IMR-90 (cell line): ENCODE results near the gene FRY. TPM values are rescaled to one million over a fixed set of nuclear protein-coding genes. Genes with fewer than 3 reads are reported as not detected.

ENCODE experiments used
- ATAC-seq: fragments of 200-7000 bp; cut with Tn5 transposase; 2 replicates; pipeline ENCODE4 v1.9.1; 2020; ENCODE audit warnings: low read depth, mild to moderate bottlenecking, moderate library complexity
- BruUV-seq: library from RNA; stranded (reverse); fragments of 400-500 nt; replicated peaks from 2 replicates; lab custom pipeline; 2021; lab: Mats Ljungman, UMichigan
- CTCF ChIA-PET: fragments of 300-600 bp; formaldehyde crosslinking; extraction: SDS; loops from one replicate; lab custom pipeline; 2021; ENCODE audit warnings: antibody characterized with exemption; lab: Yijun Ruan, JAX
- POLR2A ChIA-PET: fragments of 300-600 bp; sonication (Branson Sonifier 250); formaldehyde crosslinking; loops from one replicate; lab custom pipeline; 2022; ENCODE audit warnings: antibody characterized with exemption; ENCODE audit not compliant: unreplicated experiment; lab: Charles Lee
- DNase-seq: peaks from one replicate; pipeline ENCODE4 v3.0.0; 2013
- H2AFZ ChIP-seq: replicated peaks from 2 replicates; pipeline ENCODE3; 2013; ENCODE audit warnings: low read length, mild to moderate bottlenecking; ENCODE audit not compliant: poor library complexity
- H2AK5ac ChIP-seq: 2 replicates; pipeline ENCODE4 v1.6.1; 2013; ENCODE audit warnings: low read depth, low read length, inconsistent platforms
- H2AK9ac ChIP-seq: replicated peaks from 2 replicates; pipeline ENCODE3; 2013; ENCODE audit warnings: mild to moderate bottlenecking, low read depth, low read length, moderate library complexity; ENCODE audit not compliant: poor library complexity
- H2BK120ac ChIP-seq: 2 replicates; pipeline ENCODE4 v1.6.1; 2013; ENCODE audit warnings: low read depth, low read length, inconsistent platforms
- H2BK15ac ChIP-seq: 3 replicates; pipeline ENCODE4 v1.6.1; 2013; ENCODE audit warnings: low read depth, low read length, inconsistent platforms
- H2BK20ac ChIP-seq: 2 replicates; pipeline ENCODE4 v1.6.1; 2013; ENCODE audit warnings: low read depth, mild to moderate bottlenecking, inconsistent platforms, low read length, moderate library complexity
- H2BK5ac ChIP-seq: 2 replicates; pipeline ENCODE4 v1.6.1; 2013; ENCODE audit warnings: mild to moderate bottlenecking, low read depth, low read length, inconsistent platforms; ENCODE audit not compliant: poor library complexity, severe bottlenecking
- H3K14ac ChIP-seq: replicated peaks from 2 replicates; pipeline ENCODE4 v1.6.1; 2013; ENCODE audit warnings: low read depth, low read length, inconsistent platforms
- H3K18ac ChIP-seq: 2 replicates; pipeline ENCODE4 v1.6.1; 2013; ENCODE audit warnings: low read depth, low read length, control low read depth
- H3K23ac ChIP-seq: 2 replicates; pipeline ENCODE4 v1.6.1; 2013; ENCODE audit warnings: low read depth, low read length, inconsistent platforms
- H3K27ac ChIP-seq: 2 replicates; pipeline ENCODE4 v1.5.1; 2013; ENCODE audit warnings: mild to moderate bottlenecking, control low read depth, low read length; ENCODE audit not compliant: insufficient read depth
- H3K27me3 ChIP-seq: 2 replicates; pipeline ENCODE4 v1.6.1; 2013; ENCODE audit warnings: low read length; ENCODE audit not compliant: control insufficient read depth, insufficient read depth
- H3K36me3 ChIP-seq: 2 replicates; pipeline ENCODE4 v1.6.1; 2013; ENCODE audit warnings: low read length, mixed read lengths; ENCODE audit not compliant: control insufficient read depth, insufficient read depth
- H3K4ac ChIP-seq: 2 replicates; pipeline ENCODE4 v1.6.1; 2013; ENCODE audit warnings: low read depth, low read length, inconsistent platforms
- H3K4me1 ChIP-seq: 2 replicates; pipeline ENCODE4 v1.6.1; 2013; ENCODE audit warnings: low read length, mixed read lengths; ENCODE audit not compliant: control insufficient read depth, insufficient read depth
- H3K4me2 ChIP-seq: 2 replicates; pipeline ENCODE4 v1.6.1; 2013; ENCODE audit warnings: low read depth, mild to moderate bottlenecking, control low read depth, low read length, moderate library complexity
- H3K4me3 ChIP-seq: 2 replicates; pipeline ENCODE4 v1.5.1; 2013; ENCODE audit warnings: low read depth, mild to moderate bottlenecking, control low read depth, low read length, moderate library complexity; ENCODE audit not compliant: insufficient read depth
- H3K56ac ChIP-seq: 2 replicates; pipeline ENCODE4 v1.6.1; 2013; ENCODE audit warnings: low read length, inconsistent platforms; ENCODE audit not compliant: insufficient read depth; ENCODE audit errors: extremely low read depth
- H3K79me1 ChIP-seq, 2 experiments: 2 replicates each; pipeline ENCODE4 v1.6.1; 2013; ENCODE audit warnings: low read length in 2 of 2, inconsistent platforms in 1 of 2, low read depth in 1 of 2
- H3K9ac ChIP-seq: 2 replicates; pipeline ENCODE4 v1.6.1; 2013; ENCODE audit warnings: low read depth, low read length, control low read depth
- H3K9me1 ChIP-seq: 2 replicates; pipeline ENCODE4 v1.6.1; 2013; ENCODE audit warnings: low read length, inconsistent platforms; ENCODE audit not compliant: insufficient read depth
- H3K9me3 ChIP-seq: 2 replicates; pipeline ENCODE4 v1.6.1; 2013; ENCODE audit warnings: low read length; ENCODE audit not compliant: control insufficient read depth, insufficient read depth
- H4K20me1 ChIP-seq: 2 replicates; pipeline ENCODE4 v1.6.1; 2013; ENCODE audit warnings: low read length, inconsistent platforms; ENCODE audit not compliant: insufficient read depth
- H4K5ac ChIP-seq: 2 replicates; pipeline ENCODE4 v1.6.1; 2013; ENCODE audit warnings: mild to moderate bottlenecking, low read depth, low read length, control low read depth
- H4K8ac ChIP-seq, 2 experiments: 2 replicates each; pipeline ENCODE4 v1.6.1; 2013; ENCODE audit warnings: low read depth in 2 of 2, low read length in 2 of 2, control low read depth in 1 of 2, inconsistent platforms in 1 of 2
- H4K91ac ChIP-seq: 2 replicates; pipeline ENCODE4 v1.6.1; 2013; ENCODE audit warnings: low read depth, low read length, inconsistent platforms; ENCODE audit not compliant: insufficient read depth
- CEBPB ChIP-seq: IDR thresholded peaks from 2 replicates; pipeline ENCODE4 v1.6.1; 2012; ENCODE audit warnings: low read depth, low read length, improper control_type of control experiment
- CTCF ChIP-seq: conservative IDR thresholded peaks from 2 replicates; pipeline ENCODE4 v1.5.1; 2012; ENCODE audit warnings: mild to moderate bottlenecking, low read depth, low read length, improper control_type of control experiment
- FOS ChIP-seq: fragments of 150-350 bp; IDR thresholded peaks from 2 replicates; pipeline ENCODE4 v1.6.1; 2016; ENCODE audit warnings: low read depth, low read length
- RAD21 ChIP-seq: IDR thresholded peaks from 2 replicates; pipeline ENCODE4 v1.6.1; 2012; ENCODE audit warnings: low read length, improper control_type of control experiment
- RFX5 ChIP-seq: IDR thresholded peaks from 2 replicates; pipeline ENCODE4 v1.8.0; 2012; ENCODE audit warnings: low read depth, mild to moderate bottlenecking, low read length, moderate library complexity
- WGBS, 2 experiments: methylation state at CpG; one replicate each; pipeline versions ENCODE4 v1.1.5 to v1.1.7; 2013; ENCODE audit warnings: missing lambda C conversion rate in 2 of 2; ENCODE audit not compliant: insufficient read length in 1 of 2; ENCODE audit errors: extremely low coverage in 2 of 2; 5-methylcytosine and 5-hydroxymethylcytosine counted together
- dilution Hi-C: fragments of 300-500 bp; cut with HindIII; formaldehyde crosslinking; loops from one replicate; pipeline ENCODE4 v1.14.3; 2018; ENCODE audit warnings: low sequenced_read_pairs; ENCODE audit not compliant: unreplicated experiment
- in situ Hi-C: fragments of 300-500 bp; cut with MboI; formaldehyde crosslinking; loops from 3 replicates; pipeline ENCODE4 v1.14.3; 2019; ENCODE audit warnings: low sequenced_read_pairs, inconsistent platforms, mixed read lengths
- intact Hi-C: fragments of 100-400 bp; cut with micrococcal nuclease; formaldehyde crosslinking; loops from 2 replicates; pipeline ENCODE4 v1.10.0; 2022
- polyA plus RNA-seq, 3 experiments: library from polyadenylated mRNA; depleted of rRNA; stranded (reverse); fragments of >200 nt; gene quantifications; 2 replicates each; pipeline ENCODE4 v1.2.3, GENCODE V29; 2012; ENCODE audit warnings: low replicate concordance in 1 of 3
- total RNA-seq: library from RNA; depleted of rRNA; stranded (reverse); fragments of >200 nt; gene quantifications from 2 replicates; pipeline ENCODE4 v1.2.3, GENCODE V29; 2012
- TF ChIP-seq, protein P1 (sequence below): fragments of 150-350 bp; IDR thresholded peaks from 2 replicates; pipeline ENCODE4 v1.6.1; 2016; ENCODE audit warnings: low read depth, mild to moderate bottlenecking, low read length, moderate library complexity, borderline replicate concordance
- TF ChIP-seq, protein P2 (sequence below): fragments of 150-350 bp; IDR thresholded peaks from 2 replicates; pipeline ENCODE4 v1.6.1; 2017; ENCODE audit warnings: mild to moderate bottlenecking, antibody characterized with exemption, low read length, low read depth

Gene FRY
- total and polyA plus RNA-seq, 2 of the 4 experiments (the other 2 are of a cell fraction) = 3.0 to 4.8 TPM

- Histone ChIP-seq H2AK5ac (no peak overlapping the region), H3K36me3 (no peaks in the 10 kb centered on the region), H3K4me2 (no peak overlapping the region), H2AK9ac (no peak overlapping the region), H3K56ac (no peak overlapping the region), H4K8ac (no peak overlapping the region), H2AFZ (no peak overlapping the region), H3K14ac (no peak overlapping the region), H4K20me1 (no peaks in the 10 kb centered on the region), H3K4ac (no peak overlapping the region), H3K9me3 (no peaks in the 10 kb centered on the region), H3K23ac (no peak overlapping the region), H4K91ac (no peak overlapping the region), H3K4me3 (no peak overlapping the region), H3K9me1 (no peaks in the 10 kb centered on the region), H2BK20ac (no peak overlapping the region), H2BK5ac (no peak overlapping the region), H3K27ac (no peak overlapping the region), H3K18ac (no peak overlapping the region), H3K27me3 (no peaks in the 10 kb centered on the region), H3K79me1 (no peaks in the 10 kb centered on the region), H4K5ac (no peak overlapping the region), H3K9ac (no peak overlapping the region), H2BK120ac (no peak overlapping the region), H3K4me1 (no peaks in the 10 kb centered on the region), H2BK15ac (no peak overlapping the region)
- dilution Hi-C loops = no loop called here
- TF ChIP-seq RAD21 (no peak), RFX5 (no peak), FOS (no peak), CTCF (no peak), CEBPB (no peak)
- TF ChIP-seq, protein P1, sequence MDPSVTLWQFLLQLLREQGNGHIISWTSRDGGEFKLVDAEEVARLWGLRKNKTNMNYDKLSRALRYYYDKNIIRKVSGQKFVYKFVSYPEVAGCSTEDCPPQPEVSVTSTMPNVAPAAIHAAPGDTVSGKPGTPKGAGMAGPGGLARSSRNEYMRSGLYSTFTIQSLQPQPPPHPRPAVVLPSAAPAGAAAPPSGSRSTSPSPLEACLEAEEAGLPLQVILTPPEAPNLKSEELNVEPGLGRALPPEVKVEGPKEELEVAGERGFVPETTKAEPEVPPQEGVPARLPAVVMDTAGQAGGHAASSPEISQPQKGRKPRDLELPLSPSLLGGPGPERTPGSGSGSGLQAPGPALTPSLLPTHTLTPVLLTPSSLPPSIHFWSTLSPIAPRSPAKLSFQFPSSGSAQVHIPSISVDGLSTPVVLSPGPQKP = no peak
- TF ChIP-seq, protein P2, sequence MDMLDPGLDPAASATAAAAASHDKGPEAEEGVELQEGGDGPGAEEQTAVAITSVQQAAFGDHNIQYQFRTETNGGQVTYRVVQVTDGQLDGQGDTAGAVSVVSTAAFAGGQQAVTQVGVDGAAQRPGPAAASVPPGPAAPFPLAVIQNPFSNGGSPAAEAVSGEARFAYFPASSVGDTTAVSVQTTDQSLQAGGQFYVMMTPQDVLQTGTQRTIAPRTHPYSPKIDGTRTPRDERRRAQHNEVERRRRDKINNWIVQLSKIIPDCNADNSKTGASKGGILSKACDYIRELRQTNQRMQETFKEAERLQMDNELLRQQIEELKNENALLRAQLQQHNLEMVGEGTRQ = no peak
- in situ Hi-C loops = no loop called here
- CTCF ChIA-PET = interaction anchor here (0.7 to 1.1 kb wide), 2 partner anchors 14 to 43 kb away, joined by 3 read pairs; no protein-coding TSS in a partner anchor
- POLR2A ChIA-PET = interaction anchor here (0.6 kb wide), 1 partner anchor 8 kb away, joined by 5 read pairs; no protein-coding TSS in a partner anchor
- no peak for DNase-seq
- BruUV-seq = no TSS peak
- ATAC-seq = no peak
- no CpG with 5 or more reads among the region's 1 CpG for WGBS, 2 experiments
- intact Hi-C loops = no loop called here
Observed at GRCh38 chr13:32347651-32348050, 316.1 kb downstream of the FRY start.
